HFF-Myc (cell line): ENCODE data around the gene COG5.

Source experiments
- DNase-seq: peaks from one replicate; pipeline ENCODE4 v3.0.0-alpha.2; 2011; ENCODE audit warnings: low read depth; ENCODE audit errors: extremely low read depth
- H3K4me3 ChIP-seq: replicated peaks from 2 replicates; pipeline ENCODE4 v1.5.1; 2011; ENCODE audit warnings: low read depth, mild to moderate bottlenecking, control low read depth, low read length
- TF ChIP-seq, protein P1 (sequence below): IDR thresholded peaks from 2 replicates; pipeline ENCODE4 v1.5.1; 2012; ENCODE audit warnings: mild to moderate bottlenecking, low read depth, low read length, control low read depth; ENCODE audit errors: missing control alignments

COG5 gene

DNA sequence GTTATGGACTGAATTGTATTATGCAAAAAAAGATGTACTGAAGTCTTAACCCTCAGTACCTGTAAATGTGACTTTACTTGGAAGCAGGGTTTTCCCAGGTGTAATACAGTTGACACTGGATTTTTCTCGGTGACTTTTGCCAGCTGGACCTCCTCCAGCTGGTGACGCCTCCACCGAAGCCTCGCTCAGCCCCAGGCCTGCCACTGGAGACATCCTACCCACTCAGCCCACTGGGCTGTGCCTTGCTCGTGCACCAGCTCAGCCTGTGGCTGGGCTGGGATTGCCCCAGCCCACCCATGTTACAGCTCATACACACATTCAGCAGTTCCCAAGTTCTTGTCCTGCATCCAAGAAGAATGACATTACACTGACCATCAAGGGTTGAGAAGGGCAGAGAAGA lies 136.3 kb downstream of the COG5 start:
- TF ChIP-seq, protein P1, sequence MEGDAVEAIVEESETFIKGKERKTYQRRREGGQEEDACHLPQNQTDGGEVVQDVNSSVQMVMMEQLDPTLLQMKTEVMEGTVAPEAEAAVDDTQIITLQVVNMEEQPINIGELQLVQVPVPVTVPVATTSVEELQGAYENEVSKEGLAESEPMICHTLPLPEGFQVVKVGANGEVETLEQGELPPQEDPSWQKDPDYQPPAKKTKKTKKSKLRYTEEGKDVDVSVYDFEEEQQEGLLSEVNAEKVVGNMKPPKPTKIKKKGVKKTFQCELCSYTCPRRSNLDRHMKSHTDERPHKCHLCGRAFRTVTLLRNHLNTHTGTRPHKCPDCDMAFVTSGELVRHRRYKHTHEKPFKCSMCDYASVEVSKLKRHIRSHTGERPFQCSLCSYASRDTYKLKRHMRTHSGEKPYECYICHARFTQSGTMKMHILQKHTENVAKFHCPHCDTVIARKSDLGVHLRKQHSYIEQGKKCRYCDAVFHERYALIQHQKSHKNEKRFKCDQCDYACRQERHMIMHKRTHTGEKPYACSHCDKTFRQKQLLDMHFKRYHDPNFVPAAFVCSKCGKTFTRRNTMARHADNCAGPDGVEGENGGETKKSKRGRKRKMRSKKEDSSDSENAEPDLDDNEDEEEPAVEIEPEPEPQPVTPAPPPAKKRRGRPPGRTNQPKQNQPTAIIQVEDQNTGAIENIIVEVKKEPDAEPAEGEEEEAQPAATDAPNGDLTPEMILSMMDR, result no peak
- H3K4me3 ChIP-seq, result no peak overlapping the region
- no peak for DNase-seq

DNA sequence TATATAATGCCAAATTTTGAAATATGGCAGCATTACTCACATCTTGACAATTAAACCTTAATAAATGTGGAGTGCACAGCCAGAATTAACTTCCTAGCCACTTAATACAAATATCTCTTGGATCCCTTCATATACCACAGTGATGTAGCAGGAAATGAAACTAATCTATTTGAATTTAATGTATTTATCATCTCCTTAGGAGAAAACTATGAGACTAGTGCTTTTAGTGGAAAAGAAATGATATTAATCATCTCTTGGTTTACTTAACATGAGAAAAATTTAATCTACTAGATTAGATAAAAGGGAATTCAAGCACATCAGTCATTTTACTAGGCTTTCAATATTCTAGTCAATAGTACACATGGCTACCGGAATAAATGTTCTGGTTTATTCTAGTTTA lies 149.5 kb downstream of the COG5 start:
- TF ChIP-seq, protein P1, result no peak
- no peak overlapping the region for H3K4me3 ChIP-seq
- DNase-seq, result no peak

DNA sequence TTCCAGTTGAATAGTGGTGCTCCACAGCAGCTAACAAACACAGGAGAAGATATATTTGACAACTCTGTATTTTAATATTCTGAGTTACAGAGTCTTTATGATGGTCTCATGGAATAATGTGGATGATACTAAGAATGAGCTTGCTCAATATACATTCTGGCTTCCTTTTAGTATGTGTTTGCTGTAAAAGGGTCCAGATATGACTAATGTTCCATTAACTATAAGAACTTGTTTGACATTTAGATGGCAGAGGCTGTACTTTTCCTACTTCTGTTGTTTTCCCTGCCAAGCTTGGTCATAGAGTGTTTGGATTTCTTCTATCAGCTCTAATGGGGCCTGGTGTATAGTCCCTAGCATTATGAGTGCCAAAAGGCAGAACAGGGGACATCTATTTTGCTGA lies 155.4 kb downstream of the COG5 start:
- no peak overlapping the region for H3K4me3 ChIP-seq
- no peak for DNase-seq
- TF ChIP-seq, protein P1, result no peak

DNA sequence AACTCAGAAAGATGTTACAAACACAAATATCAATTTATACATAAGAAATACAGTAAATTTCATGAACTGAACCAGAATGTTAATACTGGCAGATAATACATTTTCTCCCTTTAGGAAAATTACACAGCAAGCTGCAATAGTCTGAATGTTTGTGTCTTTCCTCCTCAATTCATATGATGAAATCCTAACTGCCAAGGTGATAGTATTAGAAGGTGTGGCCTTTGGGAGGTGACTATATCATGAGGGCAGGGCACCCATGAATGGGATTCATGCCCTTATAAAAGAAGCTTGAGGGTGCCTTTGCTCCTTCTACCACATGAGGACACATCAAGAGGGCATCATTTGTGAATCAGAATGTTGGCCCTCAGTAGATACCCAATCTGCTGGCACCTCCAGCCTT lies 158.2 kb downstream of the COG5 start:
- no peak for DNase-seq
- TF ChIP-seq, protein P1, result no peak
- H3K4me3 ChIP-seq, result no peak overlapping the region

DNA sequence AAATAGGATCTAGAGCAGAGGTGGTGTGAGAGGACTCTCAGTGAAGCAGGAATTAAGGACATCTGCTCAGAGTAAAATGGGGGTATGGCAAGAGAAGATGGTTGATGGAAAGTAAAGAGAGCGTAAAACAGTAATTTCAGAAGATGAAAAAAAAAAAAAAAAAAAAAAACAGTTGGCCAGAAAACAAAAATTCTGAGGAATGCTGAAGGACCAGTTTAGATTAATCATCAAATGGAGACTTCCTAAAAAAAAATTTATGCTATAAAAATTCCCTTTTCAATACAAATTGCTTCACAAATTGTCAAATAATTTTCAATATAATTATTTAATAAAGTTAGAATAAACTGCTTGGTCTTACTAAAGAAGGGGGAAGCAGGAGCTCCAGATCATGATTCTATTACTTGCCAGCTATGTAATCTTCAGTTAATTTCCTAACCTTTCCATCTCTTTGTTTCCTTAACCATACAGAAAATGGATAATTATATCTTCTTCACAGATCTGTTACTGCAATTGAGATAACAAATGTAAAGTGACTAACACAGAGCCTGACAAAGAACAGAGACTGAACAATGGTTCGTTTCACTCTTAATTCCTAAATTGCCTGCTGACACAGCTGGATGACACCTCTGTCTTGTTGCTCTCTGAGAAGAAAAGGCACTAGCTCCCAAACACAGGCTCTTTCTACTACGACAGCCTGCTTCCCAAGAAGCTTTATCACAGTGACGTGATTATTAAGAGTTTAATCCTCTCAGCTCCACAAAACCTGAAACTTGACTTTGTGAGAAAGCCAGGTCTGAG lies 158.8 kb downstream of the COG5 start:
- no peak overlapping the region for H3K4me3 ChIP-seq
- TF ChIP-seq, protein P1, result no peak
- no peak for DNase-seq

DNA sequence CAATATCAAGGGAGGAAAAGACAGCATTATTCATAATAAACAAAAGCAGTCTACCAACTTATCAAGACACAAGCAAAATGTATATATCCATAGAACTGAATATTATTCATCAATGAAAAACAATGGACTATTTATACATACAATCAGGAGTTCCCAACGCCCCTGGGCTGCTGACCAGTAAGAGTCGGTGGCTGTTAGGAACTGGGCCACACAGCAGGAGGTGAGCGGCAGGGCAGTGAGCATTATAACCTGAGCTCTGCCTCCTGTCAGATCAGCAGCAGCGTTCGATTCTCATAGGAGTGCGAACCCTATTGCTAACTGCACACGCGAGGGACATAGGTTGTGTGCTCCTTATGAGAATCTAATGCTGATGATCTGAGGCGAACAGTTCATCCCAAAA lies 165.6 kb downstream of the COG5 start:
- TF ChIP-seq, protein P1, result no peak
- H3K4me3 ChIP-seq, result no peak overlapping the region
- no peak for DNase-seq

DNA sequence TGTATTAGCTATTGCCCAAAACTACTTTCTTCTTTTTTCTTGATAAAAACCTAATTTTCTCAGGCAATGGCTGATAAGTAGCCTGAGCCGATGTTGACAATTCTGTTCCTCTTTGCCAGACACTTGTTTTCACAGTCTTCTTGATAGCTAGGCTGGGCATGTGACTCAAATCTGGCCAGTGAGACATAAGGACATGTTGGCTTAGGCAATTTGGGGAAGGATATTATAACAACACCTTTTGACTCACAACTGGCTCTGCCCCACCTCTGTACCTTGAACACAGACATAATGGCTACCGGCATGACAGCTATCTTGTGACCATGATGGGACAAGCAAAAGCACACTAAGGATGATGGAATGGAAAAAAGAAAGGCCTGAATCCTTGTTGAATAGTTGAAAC lies 166.7 kb downstream of the COG5 start:
- DNase-seq, result no peak
- no peak overlapping the region for H3K4me3 ChIP-seq
- TF ChIP-seq, protein P1, result no peak
